Loucy (cell line): ENCODE results near the gene HASPIN.
"Not testable (repeated sequence)": the region's sequence is repeated elsewhere in the genome, so short reads cannot be mapped to it uniquely, and the experiment has no call there.

Experiments used
- H2AFZ ChIP-seq: fragments of 200-600 bp; sonication (generic); 2 replicates; pipeline ENCODE4 v1.6.0; 2016; ENCODE audit warnings: antibody characterized with exemption, mild to moderate bottlenecking, low read length, moderate library complexity
- H3F3A ChIP-seq: fragments of 200-600 bp; 2 replicates; pipeline ENCODE4 v1.6.0; 2016; ENCODE audit warnings: antibody characterized with exemption, low read depth, mild to moderate bottlenecking
- H3K27me3 ChIP-seq: fragments of 200-600 bp; sonication (generic); 2 replicates; pipeline ENCODE4 v1.6.1; 2014; ENCODE audit warnings: low read length, mild to moderate bottlenecking; ENCODE audit not compliant: insufficient read depth, poor library complexity, severe bottlenecking
- H3K36me3 ChIP-seq: fragments of 200-600 bp; sonication (generic); 2 replicates; pipeline ENCODE4 v1.6.1; 2016; ENCODE audit warnings: low read length; ENCODE audit not compliant: insufficient read depth
- H3K4me1 ChIP-seq: fragments of 200-600 bp; sonication (generic); 2 replicates; pipeline ENCODE4 v1.5.1; 2014; ENCODE audit warnings: low read length, mild to moderate bottlenecking; ENCODE audit not compliant: insufficient read depth, poor library complexity, severe bottlenecking
- H3K4me2 ChIP-seq: fragments of 200-600 bp; sonication (generic); 2 replicates; pipeline ENCODE4 v1.6.0; 2014; ENCODE audit warnings: antibody characterized with exemption, low read length, low read depth, mild to moderate bottlenecking; ENCODE audit not compliant: poor library complexity, severe bottlenecking
- H3K4me3 ChIP-seq: fragments of 200-600 bp; sonication (generic); 2 replicates; pipeline ENCODE4 v1.5.1; 2014; ENCODE audit warnings: low read length, mild to moderate bottlenecking, mixed read lengths; ENCODE audit not compliant: poor library complexity, severe bottlenecking
- H3K79me2 ChIP-seq: fragments of 200-600 bp; sonication (generic); 2 replicates; pipeline ENCODE4 v1.6.1; 2014; ENCODE audit warnings: low read length; ENCODE audit not compliant: insufficient read depth
- H3K9ac ChIP-seq: fragments of 200-600 bp; sonication (generic); 2 replicates; pipeline ENCODE4 v1.6.0; 2014; ENCODE audit warnings: mild to moderate bottlenecking, low read depth, low read length, moderate library complexity; ENCODE audit not compliant: poor library complexity, severe bottlenecking
- H3K9me2 ChIP-seq: fragments of 200-600 bp; sonication (generic); replicated peaks from 2 replicates; pipeline ENCODE4 v1.6.1; 2016; ENCODE audit warnings: low read depth, low read length, mixed read lengths
- H3K9me3 ChIP-seq: fragments of 200-600 bp; sonication (generic); 2 replicates; pipeline ENCODE4 v1.6.1; 2014; ENCODE audit warnings: mild to moderate bottlenecking, antibody characterized with exemption, low read length, low read depth; ENCODE audit not compliant: insufficient read depth
- H4K20me1 ChIP-seq: fragments of 200-600 bp; sonication (generic); 2 replicates; pipeline ENCODE4 v1.6.0; 2014; ENCODE audit warnings: antibody characterized with exemption, low read length, mild to moderate bottlenecking; ENCODE audit not compliant: insufficient read depth, poor library complexity, severe bottlenecking
- EZH2phosphoT487 ChIP-seq: fragments of 200-600 bp; IDR thresholded peaks from 2 replicates; pipeline ENCODE4 v1.6.1; 2018; ENCODE audit warnings: antibody characterized with exemption, mild to moderate bottlenecking, moderate library complexity, borderline replicate concordance
- TF ChIP-seq, protein P1 (sequence below): fragments of 200-600 bp; sonication (generic); conservative IDR thresholded peaks from 2 replicates; pipeline ENCODE4 v1.5.1; 2014; ENCODE audit warnings: mild to moderate bottlenecking, antibody characterized with exemption, low read length

The HASPIN gene

DNA sequence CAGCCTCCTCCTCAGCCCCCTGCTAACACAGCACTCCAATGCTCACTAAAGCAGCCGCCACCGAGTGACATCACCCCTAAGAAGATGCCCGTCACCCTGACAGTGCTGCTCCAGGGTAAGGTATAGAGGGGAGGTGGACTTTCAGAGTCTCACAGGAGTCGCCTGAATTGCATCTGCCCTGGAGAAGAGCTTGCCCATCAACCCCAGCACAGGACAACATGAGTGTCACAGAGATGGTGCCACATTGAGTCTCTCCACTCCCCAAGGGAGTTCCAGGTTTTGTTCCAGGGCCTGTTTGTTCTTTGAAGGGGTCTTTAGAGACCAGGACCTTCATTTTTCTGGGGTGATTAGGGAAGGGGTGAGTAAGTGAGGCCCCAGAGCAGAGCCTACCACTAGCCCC is 25.6 kb upstream of the HASPIN start:
- Histone ChIP-seq H2AFZ (peak overlapping the region; percentile 58; the same call in 1 of the 2 replicates), H4K20me1 (peaks cover 2% of the 10 kb centered on the region), H3K79me2 (peaks cover 26% of the 10 kb centered on the region), H3K4me2 (peak overlapping the region; percentile 15), H3K9me2 (no peaks in the 10 kb centered on the region), H3F3A (no peaks in the 10 kb centered on the region; the same call in 1 of the 2 replicates), H3K9ac (peak overlapping the region; percentile 31), H3K4me3 (no peak overlapping the region), H3K9me3 (no peaks in the 10 kb centered on the region), H3K27me3 (no peaks in the 10 kb centered on the region), H3K4me1 (peaks cover 39% of the 10 kb centered on the region), H3K36me3 (no peaks in the 10 kb centered on the region)
- no peak for TF ChIP-seq EZH2phosphoT487
- TF ChIP-seq, protein P1, sequence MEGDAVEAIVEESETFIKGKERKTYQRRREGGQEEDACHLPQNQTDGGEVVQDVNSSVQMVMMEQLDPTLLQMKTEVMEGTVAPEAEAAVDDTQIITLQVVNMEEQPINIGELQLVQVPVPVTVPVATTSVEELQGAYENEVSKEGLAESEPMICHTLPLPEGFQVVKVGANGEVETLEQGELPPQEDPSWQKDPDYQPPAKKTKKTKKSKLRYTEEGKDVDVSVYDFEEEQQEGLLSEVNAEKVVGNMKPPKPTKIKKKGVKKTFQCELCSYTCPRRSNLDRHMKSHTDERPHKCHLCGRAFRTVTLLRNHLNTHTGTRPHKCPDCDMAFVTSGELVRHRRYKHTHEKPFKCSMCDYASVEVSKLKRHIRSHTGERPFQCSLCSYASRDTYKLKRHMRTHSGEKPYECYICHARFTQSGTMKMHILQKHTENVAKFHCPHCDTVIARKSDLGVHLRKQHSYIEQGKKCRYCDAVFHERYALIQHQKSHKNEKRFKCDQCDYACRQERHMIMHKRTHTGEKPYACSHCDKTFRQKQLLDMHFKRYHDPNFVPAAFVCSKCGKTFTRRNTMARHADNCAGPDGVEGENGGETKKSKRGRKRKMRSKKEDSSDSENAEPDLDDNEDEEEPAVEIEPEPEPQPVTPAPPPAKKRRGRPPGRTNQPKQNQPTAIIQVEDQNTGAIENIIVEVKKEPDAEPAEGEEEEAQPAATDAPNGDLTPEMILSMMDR: no peak

DNA sequence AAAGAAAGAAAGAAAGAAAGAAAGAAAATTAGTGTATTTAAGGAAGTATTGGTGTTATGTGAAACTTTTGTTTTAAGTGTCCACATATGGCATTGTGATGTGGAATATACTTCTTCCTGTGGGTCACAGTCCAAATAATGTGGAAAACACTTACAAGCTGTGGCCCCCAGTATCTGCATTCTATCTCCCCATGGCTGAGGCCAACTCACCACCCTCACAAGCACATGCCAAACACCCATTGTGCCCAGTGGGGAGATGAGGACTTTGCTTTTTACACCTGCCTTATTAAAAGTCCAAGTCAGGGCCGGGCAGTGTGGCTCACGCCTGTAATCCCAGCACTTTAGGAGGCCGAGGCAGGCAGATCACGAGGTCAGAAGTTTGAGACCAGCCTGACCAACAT is 23.8 kb upstream of the HASPIN start:
- H3K4me3 ChIP-seq: no peak overlapping the region
- H3F3A ChIP-seq: no peaks in the 10 kb centered on the region; the same call in 1 of the 2 replicates
- H4K20me1 ChIP-seq: no peaks in the 10 kb centered on the region
- peaks cover 9% of the 10 kb centered on the region for H3K79me2 ChIP-seq
- no peaks in the 10 kb centered on the region for H3K9me2 ChIP-seq
- no peak overlapping the region for H3K9ac ChIP-seq
- TF ChIP-seq, protein P1: no peak
- TF ChIP-seq EZH2phosphoT487: no peak
- peaks cover 22% of the 10 kb centered on the region for H3K4me1 ChIP-seq
- H3K27me3 ChIP-seq: no peaks in the 10 kb centered on the region
- H3K4me2 ChIP-seq: no peak overlapping the region
- H3K36me3 ChIP-seq: no peaks in the 10 kb centered on the region
- no peaks in the 10 kb centered on the region for H3K9me3 ChIP-seq
- no peak overlapping the region for H2AFZ ChIP-seq

DNA sequence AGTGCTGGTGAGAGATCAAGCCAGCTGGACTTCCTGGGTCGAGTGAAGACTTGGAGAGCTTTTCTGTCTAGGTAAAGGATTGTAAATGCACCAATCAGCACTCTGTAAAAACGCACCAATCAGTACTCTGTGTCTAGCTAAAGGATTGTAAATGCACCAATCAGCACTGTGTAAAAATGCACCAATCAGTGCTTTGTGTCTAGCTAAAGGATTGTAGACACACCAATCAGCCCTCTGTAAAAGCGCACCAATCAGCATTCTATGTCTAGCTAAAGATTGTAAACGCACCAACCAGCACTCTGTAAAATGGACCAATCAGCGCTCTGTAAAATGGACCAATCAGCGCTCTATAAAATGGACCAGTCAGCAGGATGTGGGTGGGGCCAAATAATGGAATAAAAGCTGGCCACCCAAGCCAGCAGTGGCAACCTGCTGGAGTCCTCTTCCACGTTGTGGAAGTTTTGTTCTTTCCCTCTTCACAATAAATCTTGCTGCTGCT is 21.6 kb upstream of the HASPIN start:
- not testable (repeated sequence) for H3K9me2 ChIP-seq, H3K27me3 ChIP-seq, H3K9ac ChIP-seq, H3K4me2 ChIP-seq, H3K36me3 ChIP-seq, H3F3A ChIP-seq, H3K4me3 ChIP-seq, H3K79me2 ChIP-seq, H4K20me1 ChIP-seq, H3K9me3 ChIP-seq, H2AFZ ChIP-seq
- H3K4me1 ChIP-seq: peaks cover 14% of the 10 kb centered on the region

DNA sequence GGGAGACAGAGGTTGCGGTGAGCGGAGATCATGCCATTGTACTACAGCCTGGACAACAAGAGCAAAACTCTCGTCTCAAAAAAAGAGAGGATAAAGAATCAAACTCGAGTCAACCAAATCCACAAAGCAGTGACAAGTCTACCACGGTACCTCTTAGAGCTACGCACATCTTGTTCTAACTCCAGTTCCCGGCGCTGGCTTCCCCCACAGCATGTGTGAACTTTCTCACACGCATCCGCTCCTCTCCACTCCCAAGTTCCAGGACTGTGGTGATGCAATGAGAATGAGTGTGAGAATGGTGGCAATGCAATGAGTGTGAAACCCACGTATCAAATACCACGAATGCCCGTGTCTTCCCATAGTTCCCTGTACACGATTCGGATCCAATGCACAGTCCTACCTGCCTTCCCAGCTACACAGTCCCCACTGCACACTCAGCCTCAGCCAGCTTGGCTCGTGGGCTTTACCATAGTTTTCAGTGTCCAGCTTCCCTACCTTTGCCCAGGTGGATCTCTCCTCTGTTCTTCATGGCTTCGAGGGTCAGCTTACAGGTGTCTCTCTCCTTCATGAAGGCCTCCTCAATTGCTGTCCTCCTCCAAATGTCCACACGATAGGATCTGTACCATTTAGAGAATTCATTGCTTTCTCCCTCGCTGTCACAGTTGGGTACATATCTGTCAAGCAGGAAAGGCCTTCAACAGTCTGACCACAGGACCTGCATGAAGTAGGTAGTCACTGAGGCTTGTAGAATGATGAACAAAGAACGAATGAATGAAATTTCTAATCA is 18.6 kb upstream of the HASPIN start:
- Histone ChIP-seq H3K9me2 (no peaks in the 10 kb centered on the region), H3K4me3 (no peak overlapping the region), H3K36me3 (no peaks in the 10 kb centered on the region), H3K9ac (no peak overlapping the region), H2AFZ (no peak overlapping the region), H3K4me2 (no peak overlapping the region), H4K20me1 (no peaks in the 10 kb centered on the region), H3K4me1 (no peaks in the 10 kb centered on the region), H3K27me3 (no peaks in the 10 kb centered on the region), H3F3A (no peaks in the 10 kb centered on the region), H3K79me2 (no peaks in the 10 kb centered on the region), H3K9me3 (no peaks in the 10 kb centered on the region)
- TF ChIP-seq, protein P1: no peak
- no peak for TF ChIP-seq EZH2phosphoT487

DNA sequence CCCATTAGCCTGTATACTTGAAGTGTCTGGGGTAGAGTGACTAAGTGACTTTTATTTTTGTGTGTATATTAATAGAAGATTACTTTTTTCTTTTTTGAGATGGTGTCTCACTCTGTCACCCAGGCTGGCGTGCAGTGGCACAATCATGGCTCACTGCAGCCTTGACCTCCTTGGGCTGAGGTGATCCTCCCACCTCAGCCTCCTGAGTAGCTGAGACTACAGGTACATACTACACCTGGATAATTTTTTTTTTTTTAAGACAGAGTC is 18.1 kb upstream of the HASPIN start:
- not testable (repeated sequence) for H2AFZ ChIP-seq, H3K4me3 ChIP-seq, H3K4me1 ChIP-seq, H3K79me2 ChIP-seq, H3K36me3 ChIP-seq, H3K9me2 ChIP-seq, H3F3A ChIP-seq, H3K9me3 ChIP-seq, H3K9ac ChIP-seq, H3K4me2 ChIP-seq, H3K27me3 ChIP-seq, H4K20me1 ChIP-seq
